Aorta (tissue), 5 donors: Measurements from ENCODE around the gene PNLDC1. TPM values are rescaled to one million over a fixed set of nuclear protein-coding genes. Genes with fewer than 3 reads are reported as not detected.

Experiments used
- ATAC-seq: fragments of 200-7000 bp; cut with Tn5 transposase; one replicate; pipeline ENCODE4 v1.9.1; 2022; ENCODE audit warnings: moderate library complexity; ENCODE audit not compliant: low FRiP score
- DNase-seq, 2 donors: peaks; one replicate each; pipeline ENCODE4 v3.0.0-alpha.2; 2020
- H3K27ac ChIP-seq, 2 donors: one replicate each; pipeline ENCODE4 v1.5.1; 2013; ENCODE audit warnings: low read length in 2 of 2, mild to moderate bottlenecking in 2 of 2, moderate library complexity in 2 of 2, control low read depth in 1 of 2, inconsistent platforms in 1 of 2, low read depth in 1 of 2
- H3K27me3 ChIP-seq, 2 donors: one replicate each; pipeline ENCODE4 v1.6.1; 2013; ENCODE audit warnings: control low read depth in 1 of 2, low read length in 1 of 2, mild to moderate bottlenecking in 1 of 2, moderate library complexity in 1 of 2; ENCODE audit not compliant: insufficient read depth in 2 of 2, control insufficient read depth in 1 of 2
- H3K36me3 ChIP-seq, 2 donors: one replicate each; pipeline ENCODE4 v1.6.1; 2013; ENCODE audit warnings: control low read depth in 1 of 2, low read length in 1 of 2, mild to moderate bottlenecking in 1 of 2; ENCODE audit not compliant: insufficient read depth in 2 of 2, control insufficient read depth in 1 of 2
- H3K4me1 ChIP-seq, 2 donors: one replicate each; pipeline ENCODE4 v1.6.1; 2013; ENCODE audit warnings: low read length in 2 of 2, control low read depth in 1 of 2, mild to moderate bottlenecking in 1 of 2, moderate library complexity in 1 of 2; ENCODE audit not compliant: insufficient read depth in 2 of 2, control insufficient read depth in 1 of 2
- H3K4me3 ChIP-seq, 2 donors: one replicate each; pipeline ENCODE4 v1.5.1; 2013; ENCODE audit warnings: low read length in 2 of 2, control low read depth in 1 of 2, mild to moderate bottlenecking in 1 of 2
- H3K9me3 ChIP-seq: one replicate; pipeline ENCODE4 v1.6.1; 2013; ENCODE audit warnings: mild to moderate bottlenecking, low read length; ENCODE audit not compliant: control insufficient read depth
- WGBS, 2 donors: extraction: QIAGEN DNeasy Blood & Tissue Kit; methylation state at CpG; one replicate each; pipeline ENCODE4 v1.1.7; 2013; 5-methylcytosine and 5-hydroxymethylcytosine counted together
- intact Hi-C, 2 donors: fragments of 100-400 bp; cut with DNase I; formaldehyde crosslinking; loops; one replicate each; pipeline versions ENCODE4 v1.14.2 to v1.15.0; 2022
- polyA plus RNA-seq, 2 donors: library from polyadenylated mRNA; stranded (reverse); fragments of 200-250 nt; gene quantifications; one replicate each; pipeline ENCODE4 v1.2.3, GENCODE V29; 2013
- total RNA-seq, 2 donors: library from RNA; stranded (reverse); fragmentation: NEBNext Ultra II Directional; extraction: Animal tissue kit (Norgen Biotek cat#: 25700); gene quantifications; one replicate each; pipeline ENCODE4 v1.2.1, GENCODE V29; 2021
- donor health status: healthy with polysubstance abuse.
- donor health status: Bipolar disorder and iron deficiency.
- donor health status: DM: no; HTN: no; CAD: no.
- donor health status: DM: no; HTN: no; CAD: no.
- donor health status: DM: yes; HTN: yes; CAD: no.

PNLDC1 gene
- total and polyA plus RNA-seq, 4 donors, result 0.26 to 0.46 (median 0.38) TPM; not detected in 1

DNA sequence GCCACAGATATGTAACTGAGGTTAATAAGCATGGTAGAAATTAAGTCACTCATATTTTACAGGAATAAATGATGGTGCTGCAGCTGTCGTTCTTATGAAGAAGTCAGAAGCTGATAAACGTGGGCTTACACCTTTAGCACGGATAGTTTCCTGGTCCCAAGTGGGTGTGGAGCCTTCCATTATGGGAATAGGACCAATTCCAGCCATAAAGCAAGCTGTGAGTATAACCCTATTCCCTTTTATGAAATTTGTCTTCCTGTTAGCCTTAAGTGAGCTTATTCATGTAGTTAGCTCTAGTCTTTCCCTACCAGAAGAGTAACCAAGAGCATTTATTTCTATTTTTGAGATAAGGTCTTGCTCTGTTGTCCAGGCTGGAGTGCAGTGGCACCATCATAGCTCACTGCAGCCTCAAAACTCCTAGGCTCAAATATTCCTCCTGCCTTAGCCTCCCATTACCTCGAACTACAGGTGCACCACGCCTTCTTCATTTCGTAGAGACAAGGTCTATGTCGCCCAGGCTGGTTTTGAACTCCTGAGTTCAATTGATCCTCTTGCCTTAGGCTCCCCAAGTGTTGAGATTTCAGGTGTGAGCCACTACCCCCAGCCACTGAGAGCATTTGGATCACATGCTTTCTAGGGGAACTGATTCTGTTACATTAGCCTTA lies 22.7 kb upstream of the PNLDC1 start:
- no peaks in the 10 kb centered on the region for H3K9me3 ChIP-seq
- 77 to 81% methylated on average over 7 of the region's 7 CpGs for WGBS, 2 donors
- H3K4me3 ChIP-seq, result no peak overlapping the region
- peaks cover 5% of the 10 kb centered on the region in 2 donors for H3K36me3 ChIP-seq
- ATAC-seq, result no peak
- H3K4me1 ChIP-seq, result no peaks in the 10 kb centered on the region
- intact Hi-C loops, result no loop called here
- no peak overlapping the region for H3K27ac ChIP-seq
- no peaks in the 10 kb centered on the region for H3K27me3 ChIP-seq
- DNase-seq, result peak in 1 of 2 donors; percentile 22

DNA sequence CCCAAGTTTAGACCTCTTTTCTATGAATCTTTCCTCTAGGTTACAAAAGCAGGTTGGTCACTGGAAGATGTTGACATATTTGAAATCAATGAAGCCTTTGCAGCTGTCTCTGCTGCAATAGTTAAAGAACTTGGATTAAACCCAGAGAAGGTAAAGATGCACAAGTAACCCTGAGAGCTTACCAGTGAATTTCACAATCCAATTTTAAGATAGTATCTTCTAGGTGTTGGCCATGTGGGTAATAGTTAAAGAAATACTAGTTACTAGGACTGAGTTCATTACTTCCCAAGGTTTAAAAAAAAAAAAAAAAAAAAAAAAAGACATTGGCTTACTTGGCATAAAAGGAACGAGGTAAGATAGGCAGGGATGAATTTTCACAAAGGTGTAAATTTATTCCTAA lies 21.9 kb upstream of the PNLDC1 start:
- Histone ChIP-seq H3K4me3 (no peak overlapping the region), H3K4me1 (no peaks in the 10 kb centered on the region), H3K36me3 (peaks cover 5 to 8% of the 10 kb centered on the region in 2 donors), H3K27ac (no peak overlapping the region), H3K9me3 (no peaks in the 10 kb centered on the region), H3K27me3 (no peaks in the 10 kb centered on the region)
- DNase-seq (no peak), ATAC-seq (no peak)
- whole genome bisulfite sequencing, 2 donors, result 27 to 28% methylated on average over 1 of the region's 1 CpG
- intact Hi-C loops, result no loop called here

DNA sequence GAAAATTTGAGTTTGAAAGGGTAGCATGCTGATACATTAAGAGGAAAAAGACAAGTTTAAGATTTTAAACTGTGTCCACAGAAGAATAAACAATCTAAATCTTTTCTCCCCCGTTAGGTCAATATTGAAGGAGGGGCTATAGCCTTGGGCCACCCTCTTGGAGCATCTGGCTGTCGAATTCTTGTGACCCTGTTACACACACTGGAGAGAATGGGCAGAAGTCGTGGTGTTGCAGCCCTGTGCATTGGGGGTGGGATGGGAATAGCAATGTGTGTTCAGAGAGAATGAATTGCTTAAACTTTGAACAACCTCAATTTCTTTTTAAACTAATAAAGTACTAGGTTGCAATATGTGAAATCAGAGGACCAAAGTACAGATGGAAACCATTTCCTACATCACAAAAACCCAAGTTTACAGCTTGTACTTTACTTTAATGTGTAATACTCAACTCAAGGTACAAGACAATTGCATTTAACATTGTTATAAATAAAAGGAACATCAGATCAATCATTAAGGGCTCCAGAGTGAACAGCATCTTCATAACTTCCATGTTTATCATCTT lies 21.5 kb upstream of the PNLDC1 start:
- Histone ChIP-seq H3K4me1 (no peaks in the 10 kb centered on the region), H3K9me3 (no peaks in the 10 kb centered on the region), H3K27ac (no peak overlapping the region), H3K27me3 (no peaks in the 10 kb centered on the region), H3K4me3 (no peak overlapping the region), H3K36me3 (peaks cover 5 to 8% of the 10 kb centered on the region in 2 donors)
- ATAC-seq, result no peak
- intact Hi-C loops, result no loop called here
- WGBS, 2 donors, result 53 to 66% methylated on average over 3 of the region's 3 CpGs
- DNase-seq, result peak in 1 of 2 donors; percentile 20

DNA sequence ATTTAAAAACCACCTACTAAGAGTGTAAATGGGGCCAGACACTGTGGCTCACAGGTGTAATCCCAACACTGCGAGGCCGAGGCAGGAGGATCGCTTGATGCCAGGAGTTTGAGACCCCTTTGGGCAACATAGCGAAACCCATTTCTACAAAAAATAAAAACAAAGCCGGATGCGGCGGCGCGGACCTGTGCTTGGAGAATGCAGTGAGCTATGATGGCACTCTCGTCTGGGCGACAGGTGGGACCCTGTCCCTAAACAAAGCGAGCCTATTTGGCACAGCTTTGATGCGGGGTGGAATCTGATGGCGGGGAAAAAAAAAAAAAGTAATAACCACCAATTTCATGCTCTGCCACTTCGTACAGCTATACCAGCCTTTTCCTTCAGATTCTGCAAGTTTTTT lies 11.8 kb upstream of the PNLDC1 start:
- ATAC-seq (no peak), DNase-seq (no peak)
- 31 to 35% methylated on average over 15 of the region's 15 CpGs for WGBS, 2 donors
- H3K36me3 ChIP-seq, result peaks cover 0 to 3% of the 10 kb centered on the region in 2 donors
- peak overlapping the region; percentile 59 to 82 for H3K4me3 ChIP-seq
- intact Hi-C loops, result no loop called here
- peaks cover 0 to 3% of the 10 kb centered on the region in 2 donors for H3K4me1 ChIP-seq
- no peak overlapping the region for H3K27ac ChIP-seq
- H3K9me3 ChIP-seq, result no peaks in the 10 kb centered on the region
- H3K27me3 ChIP-seq, result no peaks in the 10 kb centered on the region

DNA sequence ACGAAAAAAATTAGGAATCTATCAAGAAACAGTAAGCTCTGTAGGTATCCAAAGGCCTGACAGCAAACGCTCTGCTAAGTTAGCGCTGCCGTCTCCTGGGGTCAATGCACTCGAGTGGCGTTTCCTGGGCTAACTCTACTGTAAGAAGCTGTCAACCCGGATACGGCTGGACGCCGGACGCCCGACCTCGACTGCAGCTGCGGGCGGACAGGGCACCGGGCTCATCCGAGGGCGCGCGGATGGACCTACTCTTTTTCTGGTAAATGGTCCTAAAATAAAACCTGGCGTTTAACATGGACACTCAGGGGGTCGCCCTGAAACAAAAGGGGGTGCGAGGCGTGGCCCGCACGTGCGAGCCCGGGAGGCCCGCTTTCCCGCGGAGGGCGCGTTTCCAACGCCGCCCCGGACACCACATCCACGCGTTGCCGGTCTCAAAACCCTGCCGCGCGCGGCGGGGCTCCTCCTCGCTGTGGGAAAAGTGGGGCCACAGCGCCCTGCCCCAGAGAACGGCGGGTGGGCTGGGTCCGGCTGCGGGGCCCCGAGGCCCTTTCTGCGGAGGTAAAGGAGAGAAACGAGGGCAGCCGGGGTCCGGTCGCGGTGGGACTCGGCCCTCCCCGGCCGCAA lies 11.2 kb upstream of the PNLDC1 start:
- no peaks in the 10 kb centered on the region for H3K27me3 ChIP-seq
- peak overlapping the region; percentile 10 to 72 for H3K27ac ChIP-seq
- 0 to 1% methylated on average over 59 to 60 of the region's 60 CpGs for WGBS, 2 donors
- peak overlapping the region; percentile 59 to 82 for H3K4me3 ChIP-seq
- DNase-seq (peak; percentile 61 to 81), ATAC-seq (peak; percentile 1)
- peaks cover 0 to 3% of the 10 kb centered on the region in 2 donors for H3K4me1 ChIP-seq
- intact Hi-C loops, result loop anchor here (1.0 kb wide), 2 partner anchors 62 to 96 kb away; partner anchors contain the start of genes SOD2 (in 1 of the 2) and WTAP (in 1 of the 2)
- no peaks in the 10 kb centered on the region for H3K9me3 ChIP-seq
- H3K36me3 ChIP-seq, result peaks cover 0 to 3% of the 10 kb centered on the region in 2 donors

DNA sequence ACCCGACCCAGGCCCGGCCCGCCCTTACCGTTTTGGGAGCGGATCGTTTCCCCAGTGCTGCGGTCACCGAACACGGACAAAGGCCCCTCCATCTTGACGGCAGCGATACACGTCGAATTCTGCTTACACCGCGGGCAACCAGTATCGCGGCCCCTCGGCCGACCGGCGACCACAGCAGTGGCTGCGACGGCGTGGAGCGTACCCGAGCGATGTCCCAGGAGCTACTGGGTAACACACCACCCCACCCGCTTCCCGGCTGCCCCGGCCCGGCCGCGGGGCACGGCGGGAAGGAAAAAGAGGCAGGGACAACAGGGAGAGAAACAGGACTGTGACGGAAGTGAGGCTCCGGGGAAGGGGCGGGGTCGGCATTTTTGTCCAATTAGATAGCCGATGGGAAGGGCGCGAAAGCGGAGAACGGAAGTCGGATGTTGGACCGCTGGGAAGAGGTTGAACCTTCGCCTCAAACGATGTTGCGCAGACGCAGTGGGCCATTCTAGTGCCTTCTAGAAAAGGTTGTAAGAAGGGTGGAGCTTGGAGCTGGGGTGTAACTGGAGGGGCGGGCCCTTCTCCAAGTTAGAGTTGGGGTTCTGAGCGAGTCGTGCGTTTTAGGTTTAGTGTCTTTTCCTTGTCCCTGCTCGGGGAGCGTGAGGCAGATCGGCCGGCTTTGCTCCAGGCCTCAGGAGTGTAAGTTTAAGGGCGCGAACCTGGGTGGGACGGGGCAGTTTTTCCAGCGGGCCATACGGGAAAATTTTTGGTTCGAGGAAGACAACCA lies 10.5 kb upstream of the PNLDC1 start, which contains the start of gene TCP1:
Gene TCP1, minus strand, starts transcription at position 226 of the 772 bp plus-strand sequence. Its CDS starts 134 bp downstream, at position 92.
- H3K36me3 ChIP-seq, result peaks cover 0 to under 1% of the 10 kb centered on the region in 2 donors
- no peaks in the 10 kb centered on the region for H3K9me3 ChIP-seq
- H3K27ac ChIP-seq, result peak within 1 kb of the TSS; percentile 10 to 72
- peak within 1 kb of the TSS; percentile 60 to 82 for H3K4me3 ChIP-seq
- DNase-seq (peak; percentile 99 to 100), ATAC-seq (peak; percentile 97)
- intact Hi-C loops, result loop anchor here (1.0 to 5.0 kb wide), 4 partner anchors 43 to 98 kb away; partner anchors contain the start of genes SOD2 (in 1 of the 2) and WTAP (in 1 of the 2)
- H3K4me1 ChIP-seq, result peaks cover 0 to 3% of the 10 kb centered on the region in 2 donors
- H3K27me3 ChIP-seq, result no peaks in the 10 kb centered on the region
- whole genome bisulfite sequencing, 2 donors, result 0 to 1% methylated on average over 55 to 64 of the region's 64 CpGs

DNA sequence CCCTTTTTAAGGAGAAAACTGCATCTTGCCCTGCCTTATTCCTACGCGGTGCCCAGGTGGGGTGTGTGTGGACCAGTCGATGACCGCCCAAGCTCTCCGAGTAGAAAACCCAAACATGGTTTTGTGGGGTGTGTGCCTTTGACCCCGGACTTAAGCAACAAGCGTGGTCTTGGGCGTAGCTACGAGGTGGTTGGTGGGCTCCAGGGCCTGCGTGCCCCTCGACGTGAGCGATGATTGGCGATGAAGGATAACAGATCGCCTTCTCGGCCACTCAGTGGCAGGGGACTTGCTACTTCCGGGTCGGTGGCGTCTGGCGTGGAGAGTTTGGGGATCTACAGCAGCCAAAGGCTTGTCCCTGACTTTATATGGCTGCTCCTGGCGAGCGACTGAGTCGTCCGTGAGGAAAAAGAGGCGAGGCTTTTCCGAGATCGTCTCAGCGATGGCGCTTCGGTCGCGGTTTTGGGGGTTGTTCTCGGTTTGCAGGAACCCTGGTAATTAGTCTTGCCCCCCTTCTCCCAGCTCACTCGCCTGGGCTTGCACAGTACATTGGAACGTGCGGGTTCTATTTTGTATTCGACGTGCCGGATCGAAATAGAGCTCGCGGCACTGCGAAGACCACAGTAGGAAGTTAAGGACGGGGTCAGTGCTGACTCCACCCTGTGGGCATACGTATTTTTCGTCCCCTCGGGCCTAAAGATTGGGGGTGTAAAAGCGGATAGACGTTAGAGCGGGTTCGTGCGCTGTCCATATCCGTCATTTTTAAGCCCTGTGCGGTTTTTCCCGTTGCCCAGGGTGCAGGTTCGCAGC lies 9.7 kb upstream of the PNLDC1 start, which contains the start of gene MRPL18:
Gene MRPL18, plus strand, starts transcription at position 319 of the 807 bp plus-strand sequence. Its CDS starts 121 bp downstream, at position 440.
- peak; percentile 97 for ATAC-seq
- intact Hi-C loops, result loop anchor here (1.0 to 5.0 kb wide), 2 partner anchors 42 to 99 kb away; no protein-coding TSS in a partner anchor
- Histone ChIP-seq H3K4me1 (peaks cover 0 to 3% of the 10 kb centered on the region in 2 donors), H3K4me3 (peak within 1 kb of the TSS; percentile 60 to 82), H3K9me3 (no peaks in the 10 kb centered on the region), H3K36me3 (no peaks in the 10 kb centered on the region), H3K27me3 (no peaks in the 10 kb centered on the region), H3K27ac (peak within 1 kb of the TSS; percentile 10 to 72)
- 0% methylated on average over 56 of the region's 56 CpGs for WGBS, 2 donors
- peak; percentile 97 for DNase-seq
